Pancreas (tissue), 10 donors: ENCODE data around the gene ZMIZ1. TPM values are rescaled to one million over a fixed set of nuclear protein-coding genes. Genes with fewer than 3 reads are reported as not detected.

Source experiments
- ATAC-seq, 4 donors: fragments of 200-7000 bp; cut with Tn5 transposase; one replicate each; pipeline versions ENCODE4 v1.8.0 to v1.9.1; 2020; ENCODE audit warnings: mild to moderate bottlenecking in 4 of 4, moderate library complexity in 4 of 4
- DNase-seq, 6 donors: peaks; one replicate each; pipeline ENCODE4 v3.0.0-alpha.2; 2020
- FAIRE-seq: peaks from 2 replicates; lab custom pipeline; 2012; peaks lifted over from hg19 to GRCh38; lab: Jason Lieb, UNC
- H3K27ac ChIP-seq, 4 donors: fragments of 200-600 bp; sonication (generic); 1 replicate in 3 of 4; 2 replicates in 1 of 4; pipeline versions ENCODE4 v1.5.0 to v1.8.0; 2020
- H3K27me3 ChIP-seq, 4 donors: fragments of 200-600 bp; one replicate each; pipeline ENCODE4 v1.8.0; 2021
- H3K36me3 ChIP-seq, 3 donors: fragments of 200-600 bp; sonication (generic) in 1 of 3; one replicate each; pipeline versions ENCODE4 v1.5.0 to v1.8.0; 2020 to 2021
- H3K4me1 ChIP-seq, 3 donors: fragments of 200-600 bp; one replicate each; pipeline ENCODE4 v1.8.0; 2021
- H3K4me3 ChIP-seq, 4 donors: fragments of 200-600 bp; sonication (generic) in 2 of 4; one replicate each; pipeline versions ENCODE4 v1.5.0 to v1.8.0; 2020 to 2021
- H3K9me3 ChIP-seq, 4 donors: fragments of 200-600 bp; one replicate each; pipeline ENCODE4 v1.8.0; 2021
- WGBS, 2 donors: extraction: QIAGEN DNeasy Blood & Tissue Kit; methylation state at CpG; one replicate each; pipeline ENCODE4 v1.1.7; 2013; 5-methylcytosine and 5-hydroxymethylcytosine counted together
- intact Hi-C, 3 donors: fragments of 100-400 bp; cut with DNase I; formaldehyde crosslinking; loops; one replicate each; pipeline versions ENCODE4 v1.11.1 to v1.14.2; 2022
- polyA plus RNA-seq, 2 donors: library from polyadenylated mRNA; stranded (reverse); fragments of 200-250 nt; gene quantifications; one replicate each; pipeline ENCODE4 v1.2.3, GENCODE V29; 2013
- total RNA-seq, 6 donors: library from RNA; stranded (reverse); fragmentation: NEBNext Ultra II Directional in 4 of 6; extraction: Animal tissue kit (Norgen Biotek cat#: 25700) in 4 of 6; gene quantifications; one replicate each; pipeline versions ENCODE4 v1.2.1 to v1.2.4, GENCODE V29; 2021 to 2023
- TF ChIP-seq, protein P1 (sequence below), 4 donors: fragments of 200-600 bp; sonication (generic) in 3 of 4; IDR thresholded peaks; one replicate each; pipeline versions ENCODE4 v1.5.0 to v1.8.0; 2021; ENCODE audit warnings: antibody characterized with exemption in 4 of 4
- donor health status: healthy with polysubstance abuse.
- donor health status: DM: no; HTN: no; CAD: no; lungs with moderate emphysema.
- donor health status: DM: no; HTN: no; CAD: no.
- donor health status: control.
- donor health status: control.
- donor health status: Bipolar disorder and iron deficiency.
- donor health status: DM: yes; HTN: yes; CAD: no.
- donor health status: DM: no; HTN: no; CAD: no.
- donor health status: DM: no; HTN: no; CAD: no.
- donor health status: DM: yes; HTN: yes; CAD: no.

ZMIZ1 gene
- total and polyA plus RNA-seq, 8 donors = 14.5 to 45.0 (median 21.9) TPM

DNA sequence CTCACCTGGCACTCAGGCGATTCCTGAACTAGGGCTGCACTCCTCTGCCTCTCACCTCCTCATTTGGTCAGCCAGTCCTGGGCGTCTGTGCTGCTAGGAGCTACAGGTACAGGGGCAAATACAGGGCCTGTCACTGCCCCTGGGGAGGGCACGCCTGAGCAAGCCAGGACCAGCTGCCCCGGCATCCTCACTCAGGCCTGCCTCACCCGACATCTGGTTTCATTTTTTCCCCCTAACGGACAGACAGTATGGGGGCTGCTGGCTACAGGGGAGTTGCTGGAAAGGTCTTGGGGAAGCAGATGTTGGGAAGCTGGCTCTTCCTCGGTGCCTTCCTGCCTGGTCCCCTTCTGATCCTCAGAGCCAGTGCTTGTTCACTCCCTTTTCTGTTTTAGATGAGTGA lies 201.2 kb downstream of the ZMIZ1 start:
- intact Hi-C loops = no loop called here
- WGBS, 2 donors = 90 to 91% methylated on average over 7 of the region's 7 CpGs
- FAIRE-seq (no peak), ATAC-seq (no peak), DNase-seq (no peak)
- no peak overlapping the region for H3K27ac ChIP-seq
- H3K9me3 ChIP-seq = no peaks in the 10 kb centered on the region
- TF ChIP-seq, protein P1, sequence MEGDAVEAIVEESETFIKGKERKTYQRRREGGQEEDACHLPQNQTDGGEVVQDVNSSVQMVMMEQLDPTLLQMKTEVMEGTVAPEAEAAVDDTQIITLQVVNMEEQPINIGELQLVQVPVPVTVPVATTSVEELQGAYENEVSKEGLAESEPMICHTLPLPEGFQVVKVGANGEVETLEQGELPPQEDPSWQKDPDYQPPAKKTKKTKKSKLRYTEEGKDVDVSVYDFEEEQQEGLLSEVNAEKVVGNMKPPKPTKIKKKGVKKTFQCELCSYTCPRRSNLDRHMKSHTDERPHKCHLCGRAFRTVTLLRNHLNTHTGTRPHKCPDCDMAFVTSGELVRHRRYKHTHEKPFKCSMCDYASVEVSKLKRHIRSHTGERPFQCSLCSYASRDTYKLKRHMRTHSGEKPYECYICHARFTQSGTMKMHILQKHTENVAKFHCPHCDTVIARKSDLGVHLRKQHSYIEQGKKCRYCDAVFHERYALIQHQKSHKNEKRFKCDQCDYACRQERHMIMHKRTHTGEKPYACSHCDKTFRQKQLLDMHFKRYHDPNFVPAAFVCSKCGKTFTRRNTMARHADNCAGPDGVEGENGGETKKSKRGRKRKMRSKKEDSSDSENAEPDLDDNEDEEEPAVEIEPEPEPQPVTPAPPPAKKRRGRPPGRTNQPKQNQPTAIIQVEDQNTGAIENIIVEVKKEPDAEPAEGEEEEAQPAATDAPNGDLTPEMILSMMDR (IDR thresholded peaks at IDR 0.05) = no peak
- H3K27me3 ChIP-seq = no peaks in the 10 kb centered on the region
- no peaks in the 10 kb centered on the region for H3K36me3 ChIP-seq
- H3K4me3 ChIP-seq = no peak overlapping the region
- H3K4me1 ChIP-seq = peaks cover 0 to 18% (median 10%) of the 10 kb centered on the region in 3 donors

- no peak for FAIRE-seq
- Histone ChIP-seq H3K4me1 (peaks cover 0 to 18% (median 10%) of the 10 kb centered on the region in 3 donors), H3K9me3 (no peaks in the 10 kb centered on the region), H3K4me3 (no peak overlapping the region), H3K27me3 (no peaks in the 10 kb centered on the region), H3K36me3 (no peaks in the 10 kb centered on the region), H3K27ac (no peak overlapping the region)
- peak in 1 of 4 donors; percentile 4 for ATAC-seq
- no peak for DNase-seq
- TF ChIP-seq, protein P1 (IDR thresholded peaks at IDR 0.05) = no peak
- intact Hi-C loops = no loop called here
- WGBS, 2 donors = 90 to 92% methylated on average over 16 of the region's 16 CpGs
Measured at GRCh38 chr10:79270466-79271246, 201.9 kb downstream of the ZMIZ1 start.

GRCh38 chr10:79272353-79272752 lies 203.6 kb downstream of the ZMIZ1 start:
- peaks cover 0 to 3% (median 0%) of the 10 kb centered on the region in 3 donors for H3K36me3 ChIP-seq
- no peak overlapping the region for H3K4me3 ChIP-seq
- H3K9me3 ChIP-seq = no peaks in the 10 kb centered on the region
- H3K4me1 ChIP-seq = peaks cover 0 to 15% (median 10%) of the 10 kb centered on the region in 3 donors
- no peaks in the 10 kb centered on the region for H3K27me3 ChIP-seq
- TF ChIP-seq, protein P1 (IDR thresholded peaks at IDR 0.05) = no peak
- WGBS, 2 donors = 66 to 72% methylated on average over 13 of the region's 13 CpGs
- no peak for ATAC-seq
- DNase-seq = no peak
- intact Hi-C loops = no loop called here
- no peak overlapping the region for H3K27ac ChIP-seq
- no peak for FAIRE-seq

DNA sequence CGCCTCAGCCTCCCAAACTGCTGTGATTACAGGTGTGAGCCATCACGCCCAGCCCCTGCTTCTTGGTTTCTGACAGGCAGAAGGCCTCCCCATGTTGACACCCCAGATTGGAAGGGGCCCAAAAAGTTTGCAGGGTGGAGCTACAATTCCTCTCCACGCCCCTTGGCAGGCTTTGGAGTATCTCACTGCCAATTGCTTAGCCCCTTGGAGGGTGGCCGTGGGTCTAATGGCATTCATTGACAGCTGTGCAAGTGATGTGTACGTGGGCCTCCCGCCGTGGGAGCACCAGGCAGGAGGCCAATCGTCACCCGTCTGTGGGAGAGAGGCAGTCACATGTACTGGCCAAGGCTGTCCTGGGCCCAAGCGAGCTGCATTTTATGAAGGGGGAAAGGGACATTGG lies 204.8 kb downstream of the ZMIZ1 start:
- 57 to 66% methylated on average over 10 of the region's 10 CpGs for WGBS, 2 donors
- Histone ChIP-seq H3K4me1 (peaks cover 0 to 15% (median 10%) of the 10 kb centered on the region in 3 donors), H3K27me3 (no peaks in the 10 kb centered on the region), H3K36me3 (peaks cover 0 to 14% (median 3%) of the 10 kb centered on the region in 3 donors), H3K9me3 (no peaks in the 10 kb centered on the region), H3K27ac (peak overlapping the region; percentile 51 to 67 (median 64)), H3K4me3 (no peak overlapping the region)
- TF ChIP-seq, protein P1 (IDR thresholded peaks at IDR 0.05) = no peak
- DNase-seq (peak in 2 of 6 donors; percentile 19 to 39), ATAC-seq (no peak), FAIRE-seq (no peak)
- intact Hi-C loops = no loop called here
